ENCODE data around the gene GRK1. TPM values are rescaled to one million over a fixed set of nuclear protein-coding genes. Genes with fewer than 3 reads are reported as not detected.

Gene GRK1
- total and polyA plus RNA-seq, 2 of the 8 experiments (the other 6 are each of a cell fraction or from before 2014, with no cell fraction given): 0.12 TPM; not detected in 1

- peaks cover 12 to 37% of the 10 kb centered on the region in 2 experiments; a peak in 3 of 4 replicates for H3K9me3 ChIP-seq (ENCODE audit: insufficient read depth in 2 of 2, low read depth in 1 of 2, low read length in 1 of 2)
- no peak overlapping the region for H3K56ac ChIP-seq (replicated peaks; ENCODE audit: insufficient read length, low read depth, low read length)
- H3K18ac ChIP-seq (ENCODE audit: extremely low read depth, low read length): no peak overlapping the region
- no peak overlapping the region for H4K91ac ChIP-seq (replicated peaks; ENCODE audit: insufficient read length, low read length)
- H2BK15ac ChIP-seq (ENCODE audit: low read length): no peak overlapping the region
- peaks cover 0 to 4% (median 0%) of the 10 kb centered on the region in 4 experiments; a peak in 1 of 7 replicates for H3K4me1 ChIP-seq (replicated peaks in 1 of 4; ENCODE audit: control insufficient read depth in 3 of 4, insufficient read depth in 4 of 4, low read length in 3 of 4)
- H3K79me2 ChIP-seq (ENCODE audit: control insufficient read depth in 1 of 2, insufficient read depth in 2 of 2, low read length in 2 of 2): no peaks in the 10 kb centered on the region
- no peak overlapping the region for H3K23ac ChIP-seq (ENCODE audit: insufficient read length)
- H3K4ac ChIP-seq (replicated peaks; ENCODE audit: insufficient read length, low read depth, low read length): no peak overlapping the region
- no peak overlapping the region for H2BK20ac ChIP-seq (ENCODE audit: low read length)
- H4K8ac ChIP-seq (ENCODE audit: extremely low read depth, insufficient read depth, low read length): no peak overlapping the region; the same call in 1 of the 2 replicates
- H3K79me1 ChIP-seq (ENCODE audit: low read depth, low read length): no peaks in the 10 kb centered on the region
- CTCF ChIA-PET (ENCODE audit: partially characterized antibody): interaction anchor here (0.8 to 1.3 kb wide), 4 partner anchors 63 to 120 kb away, joined by 3 to 4 read pairs (median 3); partner anchors contain the start of gene GRK1
- no peak overlapping the region for H2BK12ac ChIP-seq (ENCODE audit: low read depth, low read length)
- H3K36me3 ChIP-seq (ENCODE audit: control insufficient read depth in 2 of 4, insufficient read depth in 4 of 4, low read length in 3 of 4): no peaks in the 10 kb centered on the region
- no peak overlapping the region for H2BK120ac ChIP-seq (replicated peaks; ENCODE audit: low read depth, low read length)
- no peak overlapping the region for H2BK5ac ChIP-seq (ENCODE audit: low read depth, low read length)
- H3K27me3 ChIP-seq (replicated peaks in 1 of 4; ENCODE audit: control insufficient read depth in 3 of 4, extremely low read depth in 1 of 4, insufficient read depth in 3 of 4, low read length in 3 of 4): peaks cover 0 to 5% (median under 1%) of the 10 kb centered on the region in 4 experiments; a peak in 3 of 7 replicates
- WGBS, 2 experiments (ENCODE audit: extremely low coverage in 1 of 2, insufficient coverage in 1 of 2, insufficient read length in 1 of 2, insufficient replicate concordance in 2 of 2, low coverage in 1 of 2, low lambda C conversion rate in 2 of 2, missing lambda C conversion rate in 1 of 2): 83% methylated on average over 19 of the region's 21 CpGs; no CpG with 5 or more reads in 1 of the 2 experiments
- POLR2A ChIA-PET (ENCODE audit: partially characterized antibody): no interaction called here
- no peak overlapping the region for H4K5ac ChIP-seq (ENCODE audit: insufficient read length, low read depth, low read length)
- no peak overlapping the region for H3K27ac ChIP-seq (ENCODE audit: low read depth, low read length)
- no peak overlapping the region for H3K14ac ChIP-seq (ENCODE audit: insufficient read length)
- no peak overlapping the region for H2AFZ ChIP-seq (ENCODE audit: low read length)
- H3K4me2 ChIP-seq (ENCODE audit: insufficient read depth in 1 of 2, low read depth in 2 of 2, low read length in 2 of 2): no peak overlapping the region
- no peak overlapping the region for H3K9ac ChIP-seq (replicated peaks in 1 of 4; ENCODE audit: extremely low read depth in 1 of 4, low read depth in 3 of 4, low read length in 3 of 4)
- no peak overlapping the region for H3K4me3 ChIP-seq (ENCODE audit: extremely low read depth in 1 of 4, insufficient read depth in 2 of 4, low read depth in 3 of 4, low read length in 4 of 4)
- FAIRE-seq: no peak
- DNase-seq (ENCODE audit: low read depth in 1 of 2, low spot score in 2 of 2): no peak
- peaks cover 0 to 5% of the 10 kb centered on the region in 2 experiments for H4K20me1 ChIP-seq (replicated peaks in 1 of 2; ENCODE audit: control insufficient read depth in 1 of 2, insufficient read depth in 2 of 2, low read length in 2 of 2)
- H3K23me2 ChIP-seq (ENCODE audit: low read depth, low read length): no peaks in the 10 kb centered on the region; the same call in 1 of the 2 replicates
- H2AK5ac ChIP-seq (ENCODE audit: low read depth, low read length): no peak overlapping the region
- TF ChIP-seq TAF1 (IDR thresholded peaks at IDR 0.05; ENCODE audit: low read depth, low read length) (no peak), SIRT6 (IDR thresholded peaks at IDR 0.05; ENCODE audit: low read length) (no peak), CREB1 (IDR thresholded peaks at IDR 0.05) (no peak), E2F6 (IDR thresholded peaks at IDR 0.05) (no peak), EGR1 (IDR thresholded peaks at IDR 0.05; ENCODE audit: borderline replicate concordance, low read depth, low read length) (no peak), TCF12 (IDR thresholded peaks at IDR 0.05; ENCODE audit: low read depth, low read length) (no peak), TBP (IDR thresholded peaks at IDR 0.05; ENCODE audit: low read depth, low read length) (no peak), FOSL1 (IDR thresholded peaks at IDR 0.05; ENCODE audit: insufficient read depth, low read depth, low read length) (no peak), TEAD4 (IDR thresholded peaks at IDR 0.05; ENCODE audit: low read depth, low read length) (no peak), EZH2 (IDR thresholded peaks at IDR 0.05; ENCODE audit: low read depth, low read length, severe bottlenecking) (no peak), SIX5 (IDR thresholded peaks at IDR 0.05; ENCODE audit: low read depth, low read length) (no peak), ZNF274 (IDR thresholded peaks at IDR 0.05; ENCODE audit: borderline replicate concordance, extremely low read depth, low read length) (no peak), SAP30 (IDR thresholded peaks at IDR 0.05; ENCODE audit: insufficient read depth, insufficient replicate concordance, low read length) (no peak)
These were observed 63.3 kb downstream of the GRK1 start for GRCh38 chr13:113730258-113730691.
